CD14-positive monocyte (primary cell): ENCODE data around the gene CFAP57. TPM values are rescaled to one million over a fixed set of nuclear protein-coding genes. Genes with fewer than 3 reads are reported as not detected.

Source experiments
- DNase-seq, 3 donors: peaks; one replicate each; pipeline ENCODE4 v3.0.0-alpha.2; 2011 to 2022
- H2AFZ ChIP-seq: 2 replicates; pipeline ENCODE4 v1.6.0; 2012; ENCODE audit warnings: mild to moderate bottlenecking, low read depth, low read length, inconsistent platforms; ENCODE audit not compliant: insufficient read depth, poor library complexity, severe bottlenecking
- H3K27ac ChIP-seq, 2 donors: 1 replicate in 1 of 2; 2 replicates in 1 of 2; pipeline ENCODE4 v1.5.1; 2012 to 2013; ENCODE audit warnings: low read length in 2 of 2, control low read depth in 1 of 2, inconsistent platforms in 1 of 2, low read depth in 1 of 2, mild to moderate bottlenecking in 1 of 2
- H3K27me3 ChIP-seq, 2 donors: one replicate each; pipeline versions ENCODE4 v1.6.0 to v1.6.1; 2011 to 2013; ENCODE audit warnings: low read length in 2 of 2; ENCODE audit not compliant: control insufficient read depth in 2 of 2, insufficient read depth in 2 of 2
- H3K36me3 ChIP-seq, 2 donors: replicated peaks in 1 of 2; 1 replicate in 1 of 2; 2 replicates in 1 of 2; pipeline versions ENCODE4 v1.5.1 to v1.6.1; 2012 to 2013; ENCODE audit warnings: low read length in 2 of 2, control low read depth in 1 of 2, inconsistent platforms in 1 of 2, mild to moderate bottlenecking in 1 of 2; ENCODE audit not compliant: insufficient read depth in 2 of 2, control insufficient read depth in 1 of 2
- H3K4me1 ChIP-seq, 2 donors: 1 replicate in 1 of 2; 2 replicates in 1 of 2; pipeline versions ENCODE4 v1.5.1 to v1.6.1; 2012 to 2013; ENCODE audit warnings: low read length in 2 of 2, control low read depth in 1 of 2, inconsistent platforms in 1 of 2, mild to moderate bottlenecking in 1 of 2, moderate library complexity in 1 of 2; ENCODE audit not compliant: insufficient read depth in 2 of 2, control insufficient read depth in 1 of 2
- H3K4me2 ChIP-seq: replicated peaks from 2 replicates; pipeline ENCODE3; 2012; ENCODE audit warnings: low read length, moderate library complexity, mild to moderate bottlenecking; ENCODE audit not compliant: poor library complexity, severe bottlenecking; ENCODE audit errors: extremely low read depth
- H3K4me3 ChIP-seq, 3 experiments: fragments of 200-600 bp in 1 of 3; sonication (generic) in 1 of 3; replicated peaks in 1 of 3; 1 replicate in 2 of 3; 2 replicates in 1 of 3; pipeline ENCODE4 v1.5.1; 2011 to 2013; ENCODE audit warnings: low read length in 3 of 3, mild to moderate bottlenecking in 3 of 3, control low read depth in 2 of 3, low read depth in 2 of 3, inconsistent platforms in 1 of 3, moderate library complexity in 1 of 3
- H3K79me2 ChIP-seq: 2 replicates; pipeline ENCODE4 v1.6.0; 2012; ENCODE audit warnings: mild to moderate bottlenecking, control low read depth, inconsistent platforms, low read length, moderate library complexity; ENCODE audit not compliant: insufficient read depth
- H3K9ac ChIP-seq: 2 replicates; pipeline ENCODE4 v1.6.0; 2017; ENCODE audit warnings: low read length, mild to moderate bottlenecking; ENCODE audit not compliant: insufficient read depth, poor library complexity, severe bottlenecking
- H3K9me3 ChIP-seq, 2 donors: replicated peaks in 1 of 2; 1 replicate in 1 of 2; 2 replicates in 1 of 2; pipeline versions ENCODE4 v1.5.1 to v1.6.1; 2012 to 2013; ENCODE audit warnings: low read length in 2 of 2, control low read depth in 1 of 2; ENCODE audit not compliant: control insufficient read depth in 1 of 2, insufficient read depth in 1 of 2
- H4K20me1 ChIP-seq: 2 replicates; pipeline ENCODE4 v1.6.0; 2012; ENCODE audit warnings: mild to moderate bottlenecking, low read length, control low read depth, moderate library complexity; ENCODE audit not compliant: insufficient read depth
- H3K27ac Mint-ChIP-seq, 7 donors: one replicate each; pipeline ENCODE4 v1.8.0; 2020; ENCODE audit warnings: mild to moderate bottlenecking in 7 of 7, mixed read lengths in 7 of 7, moderate library complexity in 6 of 7, inconsistent platforms in 2 of 7
- H3K27me3 Mint-ChIP-seq, 3 donors: one replicate each; pipeline ENCODE4 v1.8.0; 2021 to 2022; ENCODE audit warnings: low read depth in 3 of 3, mild to moderate bottlenecking in 3 of 3, mixed read lengths in 3 of 3, moderate library complexity in 3 of 3, inconsistent platforms in 1 of 3
- H3K36me3 Mint-ChIP-seq, 2 donors: one replicate each; pipeline ENCODE4 v1.8.0; 2020; ENCODE audit warnings: mixed read lengths in 2 of 2, inconsistent platforms in 1 of 2, mild to moderate bottlenecking in 1 of 2
- H3K4me1 Mint-ChIP-seq: one replicate; pipeline ENCODE4 v1.8.0; 2020; ENCODE audit warnings: mild to moderate bottlenecking, mixed read lengths
- H3K4me3 Mint-ChIP-seq, 2 donors: one replicate each; pipeline ENCODE4 v1.8.0; 2020; ENCODE audit warnings: mild to moderate bottlenecking in 2 of 2, mixed read lengths in 2 of 2, moderate library complexity in 1 of 2
- H3K9me3 Mint-ChIP-seq, 7 donors: one replicate each; pipeline ENCODE4 v1.8.0; 2020 to 2022; ENCODE audit warnings: mixed read lengths in 7 of 7, mild to moderate bottlenecking in 6 of 7, moderate library complexity in 6 of 7, inconsistent platforms in 2 of 7
- CTCF ChIP-seq: fragments of 200-600 bp; IDR thresholded peaks from one replicate; pipeline ENCODE4 v1.8.0; 2022; ENCODE audit warnings: antibody characterized with exemption, mild to moderate bottlenecking
- WGBS: methylation state at CpG from one replicate; pipeline ENCODE4 v1.1.5; 2013; ENCODE audit warnings: missing lambda C conversion rate; ENCODE audit not compliant: insufficient coverage; 5-methylcytosine and 5-hydroxymethylcytosine counted together
- intact Hi-C, 2 donors: fragments of 100-400 bp; cut with micrococcal nuclease; formaldehyde crosslinking; loops; one replicate each; pipeline versions ENCODE4 v1.15.0 to v1.15.1; 2023
- polyA plus RNA-seq, 3 donors: library from polyadenylated mRNA; depleted of rRNA in 1 of 3; unstranded in 2 of 3; stranded (reverse) in 1 of 3; fragments of 300-500 nt in 2 of 3; fragments of >200 nt in 1 of 3; fragmentation: Illumina TruSeq in 2 of 3; gene quantifications; 1 replicate in 2 of 3; 2 replicates in 1 of 3; pipeline ENCODE4 v1.2.3, GENCODE V29; 2012 to 2021

CFAP57 gene
- polyA plus RNA-seq, 3 donors, result 0.01 to 0.05 TPM; not detected in 1

- H3K4me3 ChIP-seq, result no peak overlapping the region
- DNase-seq, result no peak
- peaks cover 0 to 2% (median 1%) of the 10 kb centered on the region in 3 donors for H3K27me3 Mint-ChIP-seq
- H2AFZ ChIP-seq, result peak overlapping the region; percentile 21
- no peaks in the 10 kb centered on the region for H4K20me1 ChIP-seq
- no peak overlapping the region for H3K9ac ChIP-seq
- no peaks in the 10 kb centered on the region for H3K27me3 ChIP-seq
- no CpG with 5 or more reads among the region's 1 CpG for WGBS
- TF ChIP-seq CTCF, result no peak
- intact Hi-C loops, result no loop called here
- H3K4me2 ChIP-seq, result no peak overlapping the region
- no peak overlapping the region for H3K27ac ChIP-seq
- H3K4me3 Mint-ChIP-seq, result no peak overlapping the region
- no peaks in the 10 kb centered on the region for H3K79me2 ChIP-seq
- H3K36me3 ChIP-seq, result no peaks in the 10 kb centered on the region
- no peaks in the 10 kb centered on the region for H3K9me3 ChIP-seq
- peaks cover 0 to 8% of the 10 kb centered on the region in 2 donors for H3K4me1 ChIP-seq
- H3K27ac Mint-ChIP-seq, result no peak overlapping the region
- H3K4me1 Mint-ChIP-seq, result peaks cover 13% of the 10 kb centered on the region
- no peaks in the 10 kb centered on the region for H3K9me3 Mint-ChIP-seq
- H3K36me3 Mint-ChIP-seq, result no peaks in the 10 kb centered on the region
Measured at GRCh38 chr1:43237121-43237520, 65.0 kb downstream of the CFAP57 start.

- WGBS, result 35% methylated on average over 2 of the region's 5 CpGs
- Mint-ChIP-seq H3K4me1 (peaks cover 12% of the 10 kb centered on the region), H3K27ac (no peak overlapping the region), H3K27me3 (peaks cover 0 to 2% (median 1%) of the 10 kb centered on the region in 3 donors), H3K4me3 (no peak overlapping the region), H3K36me3 (no peaks in the 10 kb centered on the region), H3K9me3 (no peaks in the 10 kb centered on the region)
- Histone ChIP-seq H3K4me2 (no peak overlapping the region), H3K36me3 (no peaks in the 10 kb centered on the region), H3K9me3 (no peaks in the 10 kb centered on the region), H3K79me2 (no peaks in the 10 kb centered on the region), H2AFZ (no peak overlapping the region), H4K20me1 (no peaks in the 10 kb centered on the region), H3K9ac (no peak overlapping the region), H3K27me3 (no peaks in the 10 kb centered on the region), H3K27ac (no peak overlapping the region), H3K4me1 (peaks cover 0 to 8% of the 10 kb centered on the region in 2 donors), H3K4me3 (no peak overlapping the region)
- peak; percentile 6 for TF ChIP-seq CTCF
- intact Hi-C loops, result no loop called here
- peak in 2 of 3 donors; percentile 6 to 10 for DNase-seq
Measured at GRCh38 chr1:43238085-43238484, 66.0 kb downstream of the CFAP57 start.
